GM10248 (cell line): ENCODE results near the gene GNAS-AS1.
"Not testable (repeated sequence)": the region's sequence is repeated elsewhere in the genome, so short reads cannot be mapped to it uniquely, and the experiment has no call there.

Source experiments
- CTCF ChIA-PET: fragments of 300-600 bp; sonication (Branson Sonifier 250); formaldehyde crosslinking; extraction: SDS; loops from one replicate; lab custom pipeline; 2021; ENCODE audit warnings: antibody characterized with exemption; lab: Yijun Ruan, JAX
- POLR2A ChIA-PET: fragments of 350-650 bp; sonication (Branson Sonifier 250); formaldehyde crosslinking; extraction: SDS; loops from one replicate; lab custom pipeline; 2020; ENCODE audit warnings: antibody characterized with exemption; lab: Yijun Ruan, JAX
- DNase-seq: peaks from one replicate; pipeline ENCODE4 v3.0.0; 2012; ENCODE audit errors: extremely low spot score
- TF ChIP-seq, protein P1 (sequence below): IDR thresholded peaks from 2 replicates; pipeline ENCODE4 v1.5.1; 2012; ENCODE audit warnings: mild to moderate bottlenecking, low read depth; ENCODE audit errors: extremely low read depth, missing control alignments, control extremely low read depth

GNAS-AS1 gene

GRCh38 chr20:58824843-58825242 lies 25.9 kb downstream of the GNAS-AS1 start:
- ChIA-PET POLR2A (no interaction called here), CTCF (interaction anchor here (1.2 to 1.6 kb wide), 2 partner anchors 10 to 20 kb away, joined by 3 to 4 read pairs; no protein-coding TSS in a partner anchor)
- no peak for DNase-seq
- TF ChIP-seq, protein P1, sequence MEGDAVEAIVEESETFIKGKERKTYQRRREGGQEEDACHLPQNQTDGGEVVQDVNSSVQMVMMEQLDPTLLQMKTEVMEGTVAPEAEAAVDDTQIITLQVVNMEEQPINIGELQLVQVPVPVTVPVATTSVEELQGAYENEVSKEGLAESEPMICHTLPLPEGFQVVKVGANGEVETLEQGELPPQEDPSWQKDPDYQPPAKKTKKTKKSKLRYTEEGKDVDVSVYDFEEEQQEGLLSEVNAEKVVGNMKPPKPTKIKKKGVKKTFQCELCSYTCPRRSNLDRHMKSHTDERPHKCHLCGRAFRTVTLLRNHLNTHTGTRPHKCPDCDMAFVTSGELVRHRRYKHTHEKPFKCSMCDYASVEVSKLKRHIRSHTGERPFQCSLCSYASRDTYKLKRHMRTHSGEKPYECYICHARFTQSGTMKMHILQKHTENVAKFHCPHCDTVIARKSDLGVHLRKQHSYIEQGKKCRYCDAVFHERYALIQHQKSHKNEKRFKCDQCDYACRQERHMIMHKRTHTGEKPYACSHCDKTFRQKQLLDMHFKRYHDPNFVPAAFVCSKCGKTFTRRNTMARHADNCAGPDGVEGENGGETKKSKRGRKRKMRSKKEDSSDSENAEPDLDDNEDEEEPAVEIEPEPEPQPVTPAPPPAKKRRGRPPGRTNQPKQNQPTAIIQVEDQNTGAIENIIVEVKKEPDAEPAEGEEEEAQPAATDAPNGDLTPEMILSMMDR: no peak

DNA sequence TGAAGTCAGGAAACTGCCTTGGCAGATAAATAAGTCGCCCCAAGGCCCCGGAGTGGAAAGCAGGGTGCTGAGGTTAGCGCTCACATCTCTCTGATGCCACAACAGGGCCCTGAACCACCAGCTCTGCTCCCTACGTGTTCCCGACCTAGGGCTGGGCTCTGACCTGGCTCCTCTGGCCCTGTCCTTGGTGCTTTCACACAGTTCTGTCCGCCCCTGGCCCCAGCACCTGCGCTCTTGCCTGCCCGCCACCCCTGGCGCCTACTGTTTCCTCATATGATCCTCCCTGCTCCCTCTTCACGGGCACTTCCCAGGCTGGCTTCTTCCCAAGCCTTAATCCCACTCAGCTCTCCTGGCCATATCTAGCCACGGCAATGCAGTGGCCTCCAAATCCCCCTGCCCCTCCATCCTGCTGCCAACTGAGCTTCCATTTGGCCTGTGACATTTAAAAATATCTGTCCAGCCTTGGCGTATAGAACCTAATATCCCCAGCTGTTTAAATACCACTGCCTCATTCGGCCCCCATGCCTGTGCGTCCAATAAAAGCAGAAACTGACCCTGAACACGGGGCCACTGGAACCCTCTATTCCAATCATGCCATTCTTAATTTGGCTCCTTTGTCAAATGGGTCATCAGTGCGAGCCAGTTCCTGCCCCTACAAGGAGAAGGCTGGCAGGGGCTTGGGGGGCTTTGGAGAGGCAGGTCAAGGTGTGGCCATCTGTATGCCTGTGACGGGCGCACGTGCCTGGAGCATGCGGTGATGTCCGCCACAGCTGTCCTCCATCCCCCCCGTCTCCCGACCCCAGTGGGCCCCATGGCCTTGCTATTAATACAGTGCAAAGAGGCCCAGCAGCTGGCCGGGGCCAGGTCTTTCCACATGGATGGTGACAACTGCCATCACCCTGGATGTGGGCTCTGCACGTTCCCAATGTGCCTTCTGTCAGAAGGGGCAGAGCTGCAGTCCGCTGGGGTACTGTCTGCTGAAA lies 27.7 kb downstream of the GNAS-AS1 start:
- POLR2A ChIA-PET: no interaction called here
- no peak for DNase-seq
- CTCF ChIA-PET: no interaction called here
- TF ChIP-seq, protein P1: no peak

GRCh38 chr20:58822149-58822548 lies 28.6 kb downstream of the GNAS-AS1 start:
- no peak for DNase-seq
- ChIA-PET CTCF (no interaction called here), POLR2A (no interaction called here)
- TF ChIP-seq, protein P1: no peak

DNA sequence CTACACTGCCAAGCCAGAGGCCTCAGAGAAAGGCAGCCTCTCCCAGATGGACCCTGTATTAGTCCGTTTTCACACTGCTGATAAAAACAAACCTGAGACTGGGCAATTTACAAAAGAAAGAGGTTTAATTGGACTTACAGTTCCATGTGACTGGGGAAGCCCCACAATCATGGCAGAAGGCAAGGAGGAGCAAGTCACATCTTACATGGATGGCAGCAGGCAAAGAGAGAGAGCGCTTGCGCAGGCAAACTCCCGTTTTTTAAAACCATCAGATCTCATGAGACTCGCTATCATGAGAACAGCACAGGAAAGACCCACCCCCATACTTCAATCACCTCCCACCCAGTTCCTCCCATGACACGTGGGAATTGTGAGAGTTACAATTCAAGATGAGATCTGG lies 30.2 kb downstream of the GNAS-AS1 start:
- CTCF ChIA-PET, DNase-seq, POLR2A ChIA-PET: not testable (repeated sequence)

GRCh38 chr20:58819921-58820320 lies 30.8 kb downstream of the GNAS-AS1 start:
- no peak for DNase-seq
- ChIA-PET POLR2A (no interaction called here), CTCF (no interaction called here)
- TF ChIP-seq, protein P1: no peak

- ChIA-PET POLR2A (no interaction called here), CTCF (interaction anchor here (1.3 kb wide), 1 partner anchor 11 kb away, joined by 4 read pairs; no protein-coding TSS in a partner anchor)
- no peak for DNase-seq
- TF ChIP-seq, protein P1: no peak
These were observed 32.0 kb downstream of the GNAS-AS1 start for GRCh38 chr20:58818586-58819285.

DNA sequence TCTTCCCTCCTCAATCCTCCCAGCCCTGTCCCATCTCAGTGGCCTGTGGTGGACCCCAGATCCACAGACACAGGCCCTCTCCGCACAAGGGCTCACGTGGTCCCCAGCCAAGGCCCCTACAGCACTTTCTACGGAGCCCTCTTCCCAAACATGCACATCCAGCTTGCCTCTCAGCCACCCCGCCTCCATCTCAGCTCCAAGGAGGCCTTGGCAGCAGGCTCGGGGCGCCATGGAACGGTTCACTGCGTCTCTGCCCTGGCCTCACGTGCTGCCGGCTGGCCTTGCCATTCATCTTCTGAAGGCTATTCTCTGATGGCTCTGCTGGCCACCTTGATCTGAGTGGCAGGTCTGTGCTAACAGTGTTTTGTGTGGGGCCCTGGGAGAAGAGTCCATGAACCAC lies 33.0 kb downstream of the GNAS-AS1 start:
- ChIA-PET POLR2A (no interaction called here), CTCF (interaction anchor here (1.3 kb wide), 1 partner anchor 12 kb away, joined by 4 read pairs; no protein-coding TSS in a partner anchor)
- TF ChIP-seq, protein P1: no peak
- DNase-seq: no peak
